PC-9 (cell line): ENCODE measurements around the gene ATOSB. TPM values are rescaled to one million over a fixed set of nuclear protein-coding genes. Genes with fewer than 3 reads are reported as not detected.

ENCODE experiments used
- BruUV-seq: library from RNA; stranded (reverse); fragments of 400-500 nt; replicated peaks from 2 replicates; lab custom pipeline; 2021; lab: Mats Ljungman, UMichigan
- CTCF ChIA-PET: fragments of 300-600 bp; sonication (Branson Sonifier 250); formaldehyde crosslinking; loops from one replicate; lab custom pipeline; 2022; ENCODE audit warnings: antibody characterized with exemption; lab: Charles Lee
- POLR2A ChIA-PET: fragments of 300-600 bp; sonication (Branson Sonifier 250); formaldehyde crosslinking; loops from one replicate; lab custom pipeline; 2022; ENCODE audit warnings: antibody characterized with exemption; ENCODE audit not compliant: unreplicated experiment; lab: Charles Lee
- DNase-seq, 2 experiments: peaks; one replicate each; pipeline versions ENCODE4 v3.0.0 to v3.0.0-alpha.2; 2015 to 2022; ENCODE audit warnings: mixed read lengths in 1 of 2
- H2AFZ ChIP-seq: fragments of 200-600 bp; sonication (generic); 2 replicates; pipeline ENCODE4 v1.8.1; 2017; ENCODE audit warnings: antibody characterized with exemption
- H3F3A ChIP-seq: fragments of 200-600 bp; sonication (generic); 2 replicates; pipeline ENCODE4 v1.8.1; 2017; ENCODE audit warnings: antibody characterized with exemption, mild to moderate bottlenecking, low read depth; ENCODE audit not compliant: insufficient read depth
- H3K27ac ChIP-seq: fragments of 200-600 bp; sonication (generic); 2 replicates; pipeline ENCODE4 v1.6.1; 2016; ENCODE audit warnings: mixed run types
- H3K27me3 ChIP-seq: fragments of 200-600 bp; sonication (generic); 2 replicates; pipeline ENCODE4 v1.6.1; 2016; ENCODE audit warnings: low read depth, mixed run types; ENCODE audit not compliant: insufficient read depth
- H3K36me3 ChIP-seq: fragments of 200-600 bp; sonication (generic); 2 replicates; pipeline ENCODE4 v1.6.1; 2016; ENCODE audit warnings: low read depth, mixed run types
- H3K4me1 ChIP-seq: fragments of 200-600 bp; sonication (generic); replicated peaks from 2 replicates; pipeline ENCODE4 v1.6.1; 2016; ENCODE audit warnings: mixed run types; ENCODE audit not compliant: insufficient read depth
- H3K4me2 ChIP-seq: fragments of 200-600 bp; sonication (generic); 2 replicates; pipeline ENCODE4 v1.6.1; 2017; ENCODE audit warnings: mixed run types
- H3K4me3 ChIP-seq: fragments of 200-600 bp; sonication (generic); 2 replicates; pipeline ENCODE4 v1.6.1; 2016; ENCODE audit warnings: mixed run types
- H3K79me2 ChIP-seq: fragments of 200-600 bp; sonication (generic); 2 replicates; pipeline ENCODE4 v1.6.1; 2017; ENCODE audit warnings: low read depth, mixed run types
- H3K9me2 ChIP-seq: fragments of 200-600 bp; sonication (generic); 2 replicates; pipeline ENCODE4 v1.8.1; 2017; ENCODE audit warnings: mild to moderate bottlenecking; ENCODE audit not compliant: insufficient read depth
- H3K9me3 ChIP-seq: fragments of 200-600 bp; sonication (generic); 2 replicates; pipeline ENCODE4 v1.8.1; 2016; ENCODE audit warnings: low read depth; ENCODE audit not compliant: insufficient read depth
- H4K20me1 ChIP-seq: fragments of 200-600 bp; sonication (generic); 2 replicates; pipeline ENCODE4 v1.8.1; 2017; ENCODE audit not compliant: insufficient read depth
- EZH2 ChIP-seq: fragments of 200-600 bp; sonication (generic); IDR thresholded peaks from 2 replicates; pipeline ENCODE4 v1.8.0; 2017; ENCODE audit warnings: antibody characterized with exemption, low read depth
- intact Hi-C: fragments of 100-400 bp; cut with micrococcal nuclease; formaldehyde crosslinking; loops from one replicate; pipeline ENCODE4 v1.10.0; 2022; ENCODE audit not compliant: unreplicated experiment
- total RNA-seq: library from RNA; stranded (reverse); gene quantifications from 2 replicates; pipeline ENCODE4 v1.2.3, GENCODE V29; 2021
- TF ChIP-seq, protein P1 (sequence below): fragments of 200-600 bp; sonication (generic); conservative IDR thresholded peaks from 2 replicates; pipeline ENCODE4 v1.6.1; 2017; ENCODE audit warnings: mixed run types, antibody characterized with exemption, mild to moderate bottlenecking, moderate library complexity

Gene ATOSB
- total RNA-seq, 1 experiment from 2014 or later, result 10.5 TPM

DNA sequence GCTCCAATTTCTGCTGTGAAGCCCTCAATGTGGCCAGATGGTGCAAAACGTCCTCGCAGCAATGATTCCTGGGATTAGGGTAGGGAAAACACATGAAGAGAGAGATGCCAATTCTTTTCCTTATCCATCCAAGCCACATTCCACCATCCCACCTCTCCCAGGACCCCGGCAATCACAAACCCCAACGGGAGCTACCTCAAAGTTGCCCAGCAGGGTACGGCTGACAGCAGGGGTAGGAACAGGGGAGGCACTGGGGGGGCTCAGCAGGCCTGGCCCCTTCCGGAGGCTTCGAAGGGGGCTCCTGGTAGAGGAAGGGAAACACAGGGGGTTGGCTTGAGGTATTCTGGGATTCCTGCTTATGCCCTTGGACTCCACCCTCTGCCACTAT lies 9.3 kb downstream of the ATOSB start:
- ChIA-PET CTCF (no interaction called here), POLR2A (no interaction called here)
- TF ChIP-seq EZH2, result no peak
- TF ChIP-seq, protein P1, sequence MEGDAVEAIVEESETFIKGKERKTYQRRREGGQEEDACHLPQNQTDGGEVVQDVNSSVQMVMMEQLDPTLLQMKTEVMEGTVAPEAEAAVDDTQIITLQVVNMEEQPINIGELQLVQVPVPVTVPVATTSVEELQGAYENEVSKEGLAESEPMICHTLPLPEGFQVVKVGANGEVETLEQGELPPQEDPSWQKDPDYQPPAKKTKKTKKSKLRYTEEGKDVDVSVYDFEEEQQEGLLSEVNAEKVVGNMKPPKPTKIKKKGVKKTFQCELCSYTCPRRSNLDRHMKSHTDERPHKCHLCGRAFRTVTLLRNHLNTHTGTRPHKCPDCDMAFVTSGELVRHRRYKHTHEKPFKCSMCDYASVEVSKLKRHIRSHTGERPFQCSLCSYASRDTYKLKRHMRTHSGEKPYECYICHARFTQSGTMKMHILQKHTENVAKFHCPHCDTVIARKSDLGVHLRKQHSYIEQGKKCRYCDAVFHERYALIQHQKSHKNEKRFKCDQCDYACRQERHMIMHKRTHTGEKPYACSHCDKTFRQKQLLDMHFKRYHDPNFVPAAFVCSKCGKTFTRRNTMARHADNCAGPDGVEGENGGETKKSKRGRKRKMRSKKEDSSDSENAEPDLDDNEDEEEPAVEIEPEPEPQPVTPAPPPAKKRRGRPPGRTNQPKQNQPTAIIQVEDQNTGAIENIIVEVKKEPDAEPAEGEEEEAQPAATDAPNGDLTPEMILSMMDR, result no peak
- H3K36me3 ChIP-seq, result no peaks in the 10 kb centered on the region
- intact Hi-C loops, result no loop called here
- no peak overlapping the region for H3K27ac ChIP-seq
- H3F3A ChIP-seq, result no peaks in the 10 kb centered on the region
- DNase-seq, result no peak
- BruUV-seq, result no TSS peak
- H3K4me1 ChIP-seq, result peaks cover 8% of the 10 kb centered on the region; the same call in 1 of the 2 replicates
- no peaks in the 10 kb centered on the region for H3K9me2 ChIP-seq
- H4K20me1 ChIP-seq, result no peaks in the 10 kb centered on the region
- H3K9me3 ChIP-seq, result no peaks in the 10 kb centered on the region
- H3K4me2 ChIP-seq, result no peak overlapping the region
- H3K79me2 ChIP-seq, result peaks cover 15% of the 10 kb centered on the region
- no peaks in the 10 kb centered on the region for H3K27me3 ChIP-seq
- no peak overlapping the region for H3K4me3 ChIP-seq
- no peak overlapping the region for H2AFZ ChIP-seq

DNA sequence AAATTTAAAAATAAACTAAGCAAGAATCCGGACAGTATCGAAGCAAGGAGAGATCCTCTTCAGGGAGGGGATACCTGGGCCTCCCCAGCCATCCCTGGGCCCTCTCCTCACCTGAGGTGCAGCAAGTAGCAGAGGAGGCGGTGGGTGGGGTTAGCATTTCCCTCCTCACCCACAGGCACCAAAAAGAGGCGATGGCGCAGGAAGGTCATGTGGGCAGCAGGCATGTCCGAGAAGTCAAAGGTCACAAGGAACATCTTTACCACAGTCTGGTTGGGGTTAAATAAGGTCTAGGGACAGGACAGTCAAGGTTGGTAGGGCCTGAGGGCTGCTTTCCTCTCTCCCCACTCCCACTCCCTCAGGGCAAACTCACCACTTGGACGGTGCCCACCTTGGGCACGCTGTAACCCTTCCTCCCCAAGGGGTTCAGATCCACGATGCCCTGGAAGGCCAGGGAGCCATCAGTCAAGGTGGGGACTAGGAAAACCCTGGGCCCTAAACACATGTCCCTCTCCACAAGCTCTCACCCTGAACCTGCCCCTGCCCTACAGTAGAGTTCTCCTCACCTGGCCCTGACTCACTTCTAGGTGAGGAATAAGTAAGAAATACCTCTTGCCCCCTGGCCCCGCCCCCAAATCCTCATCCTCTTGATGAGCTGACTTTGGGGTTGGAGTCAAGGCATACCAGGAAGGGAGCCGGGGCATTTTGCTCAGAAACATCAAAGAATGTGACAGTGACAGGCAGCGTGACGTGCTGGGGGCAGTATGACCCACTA lies 9.9 kb downstream of the ATOSB start:
- ChIA-PET POLR2A (no interaction called here), CTCF (no interaction called here)
- Histone ChIP-seq H3K9me2 (no peaks in the 10 kb centered on the region), H3K36me3 (no peaks in the 10 kb centered on the region), H3K4me1 (peaks cover 7% of the 10 kb centered on the region; the same call in 1 of the 2 replicates), H4K20me1 (no peaks in the 10 kb centered on the region), H3K27me3 (no peaks in the 10 kb centered on the region), H3K4me3 (no peak overlapping the region), H3K4me2 (no peak overlapping the region), H3K79me2 (peaks cover 15% of the 10 kb centered on the region), H2AFZ (no peak overlapping the region), H3K9me3 (no peaks in the 10 kb centered on the region), H3F3A (no peaks in the 10 kb centered on the region), H3K27ac (no peak overlapping the region)
- DNase-seq, result no peak
- BruUV-seq, result no TSS peak
- intact Hi-C loops, result no loop called here
- TF ChIP-seq, protein P1, result no peak
- TF ChIP-seq EZH2, result no peak

DNA sequence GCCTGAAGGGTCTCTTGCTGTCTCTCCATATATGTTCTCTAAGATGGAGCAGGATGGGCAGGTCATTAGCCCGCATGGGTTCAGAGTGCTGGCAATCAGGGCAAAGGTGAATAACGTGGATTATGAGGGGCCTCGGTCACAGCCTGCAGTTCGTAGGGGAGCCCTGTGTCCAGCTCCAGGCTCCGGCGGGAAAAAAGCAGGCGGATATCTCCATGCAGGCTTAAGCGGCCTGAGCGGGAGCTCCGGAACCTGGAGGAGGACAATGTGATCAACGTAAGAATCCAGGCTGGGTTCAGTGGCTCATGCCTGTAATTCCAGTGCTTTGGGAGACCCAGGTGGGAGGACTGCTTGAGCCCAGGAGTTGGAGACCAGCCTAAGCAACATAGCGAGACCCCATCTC lies 10.5 kb downstream of the ATOSB start:
- Histone ChIP-seq H3K36me3 (no peaks in the 10 kb centered on the region), H3K79me2 (peaks cover 15% of the 10 kb centered on the region), H2AFZ (no peak overlapping the region), H4K20me1 (no peaks in the 10 kb centered on the region), H3K4me1 (peaks cover under 1% of the 10 kb centered on the region; the same call in 1 of the 2 replicates), H3K4me2 (no peak overlapping the region), H3K4me3 (no peak overlapping the region), H3K9me2 (no peaks in the 10 kb centered on the region), H3K9me3 (no peaks in the 10 kb centered on the region), H3K27me3 (no peaks in the 10 kb centered on the region), H3F3A (no peaks in the 10 kb centered on the region), H3K27ac (no peak overlapping the region)
- TF ChIP-seq, protein P1, result no peak
- TF ChIP-seq EZH2, result no peak
- ChIA-PET CTCF (no interaction called here), POLR2A (no interaction called here)
- no TSS peak for BruUV-seq
- DNase-seq, result no peak
- intact Hi-C loops, result no loop called here
